ENCODE measurements around the gene FAM227B.
"Not testable (repeated sequence)": the region's sequence is repeated elsewhere in the genome, so short reads cannot be mapped to it uniquely, and the experiment has no call there.

Gene FAM227B

GRCh38 chr15:49441356-49441755 lies 179.3 kb downstream of the FAM227B start:
- DNase-seq (ENCODE audit: low read depth in 1 of 2, low spot score in 1 of 2) = no peak

GRCh38 chr15:49439678-49440395 lies 180.8 kb downstream of the FAM227B start:
- no peak for DNase-seq (ENCODE audit: low read depth in 1 of 2, low spot score in 1 of 2)

- no peak for DNase-seq (ENCODE audit: low read depth in 1 of 2, low spot score in 1 of 2)
Observed at GRCh38 chr15:49438962-49439631, 181.5 kb downstream of the FAM227B start.

GRCh38 chr15:49436751-49437150 lies 183.9 kb downstream of the FAM227B start:
- DNase-seq (ENCODE audit: low read depth in 1 of 2, low spot score in 1 of 2) = no peak

- no peak for DNase-seq (ENCODE audit: low read depth in 1 of 2, low spot score in 1 of 2)
Observed at GRCh38 chr15:49435174-49435573, 185.4 kb downstream of the FAM227B start.

GRCh38 chr15:49430046-49430445 lies 190.6 kb downstream of the FAM227B start:
- no peak for DNase-seq (ENCODE audit: low read depth in 1 of 2, low spot score in 1 of 2)

- no peak for DNase-seq (ENCODE audit: low read depth in 1 of 2, low spot score in 1 of 2)
Observed at GRCh38 chr15:49428409-49429095, 192.1 kb downstream of the FAM227B start.

- no peak for DNase-seq (ENCODE audit: low read depth in 1 of 2, low spot score in 1 of 2)
Observed at GRCh38 chr15:49427372-49427771, 193.2 kb downstream of the FAM227B start.

GRCh38 chr15:49424954-49425353 lies 195.7 kb downstream of the FAM227B start:
- DNase-seq (ENCODE audit: low read depth in 1 of 2, low spot score in 1 of 2) = no peak

- DNase-seq (ENCODE audit: low read depth in 1 of 2, low spot score in 1 of 2) = no peak
Observed at GRCh38 chr15:49423901-49424550, 196.6 kb downstream of the FAM227B start.

- no peak for DNase-seq (ENCODE audit: low read depth in 1 of 2, low spot score in 1 of 2)
Observed at GRCh38 chr15:49423021-49423420, 197.6 kb downstream of the FAM227B start, which contains the start of gene FGF7. FGF7 (plus strand) TSS chr15:49423242; CDS start chr15:49424298, 1,056 bp downstream.

- no peak for DNase-seq (ENCODE audit: low read depth in 1 of 2, low spot score in 1 of 2)
Observed at GRCh38 chr15:49421991-49422390, 198.6 kb downstream of the FAM227B start.

GRCh38 chr15:49418811-49419210 lies 201.8 kb downstream of the FAM227B start:
- DNase-seq (ENCODE audit: low read depth in 1 of 2, low spot score in 1 of 2) = no peak

- DNase-seq (ENCODE audit: low read depth in 1 of 2, low spot score in 1 of 2) = no peak
Observed at GRCh38 chr15:49415638-49416037, 205.0 kb downstream of the FAM227B start.

- no peak for DNase-seq (ENCODE audit: low read depth in 1 of 2, low spot score in 1 of 2)
Observed at GRCh38 chr15:49415149-49415548, 205.5 kb downstream of the FAM227B start.

- no peak for DNase-seq (ENCODE audit: low read depth in 1 of 2, low spot score in 1 of 2)
Observed at GRCh38 chr15:49412797-49413196, 207.8 kb downstream of the FAM227B start.

GRCh38 chr15:49410641-49411040 lies 210.0 kb downstream of the FAM227B start:
- DNase-seq (ENCODE audit: low read depth in 1 of 2, low spot score in 1 of 2) = no peak

GRCh38 chr15:49406352-49407118 lies 214.1 kb downstream of the FAM227B start:
- DNase-seq (ENCODE audit: low read depth in 1 of 2, low spot score in 1 of 2) = no peak

GRCh38 chr15:49402515-49403296 lies 217.9 kb downstream of the FAM227B start:
- DNase-seq (ENCODE audit: low read depth in 1 of 2, low spot score in 1 of 2) = not testable (repeated sequence)

GRCh38 chr15:49387471-49387870 lies 233.1 kb downstream of the FAM227B start:
- no peak for DNase-seq (ENCODE audit: low read depth in 1 of 2, low spot score in 1 of 2)
